SIG-M5 treated with dmso at 0.1 percent for 504 hours (cell line): ENCODE measurements around the gene HIRA.
A peak's percentile ranks its signal among the peaks of the same experiment; 100 is the strongest.
"Not testable (repeated sequence)": the region's sequence is repeated elsewhere in the genome, so short reads cannot be mapped to it uniquely, and the experiment has no call there.

Experiments
- DNase-seq: peaks from one replicate; lab custom pipeline; 2025; ENCODE audit not compliant: unreplicated experiment; lab: John Stamatoyannopoulos, UW

The HIRA gene

DNA sequence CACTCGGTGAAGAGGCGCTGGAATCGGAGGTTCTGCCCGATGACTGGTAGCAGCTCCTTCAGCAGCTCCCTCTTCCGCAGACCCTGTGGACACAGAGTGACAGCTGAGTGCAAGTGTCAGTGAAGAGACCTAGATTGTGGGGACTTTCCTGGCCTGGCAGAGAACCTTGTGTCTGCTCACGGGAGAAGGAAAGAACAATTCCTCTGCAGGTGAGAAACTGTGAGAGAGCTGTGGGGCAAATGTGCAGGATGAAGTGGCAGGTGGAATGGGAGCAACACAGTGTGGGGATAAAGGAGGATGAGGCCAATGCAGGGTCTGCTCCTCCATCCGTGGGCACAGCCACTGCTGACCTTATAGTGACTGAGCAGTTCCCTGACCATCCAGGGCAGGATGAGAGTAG is 100.1 kb downstream of the HIRA start:
- no peak for DNase-seq

GRCh38 chr22:19330865-19331418 is 100.6 kb downstream of the HIRA start:
- DNase-seq = no peak

- not testable (repeated sequence) for DNase-seq
These were observed 101.3 kb downstream of the HIRA start for GRCh38 chr22:19330205-19330604.

GRCh38 chr22:19329454-19329853 is 102.1 kb downstream of the HIRA start:
- DNase-seq = no peak

- DNase-seq = no peak
These were observed 106.1 kb downstream of the HIRA start for GRCh38 chr22:19325296-19325948.

GRCh38 chr22:19323420-19323819 is 108.1 kb downstream of the HIRA start:
- DNase-seq = not testable (repeated sequence)

GRCh38 chr22:19321757-19322156 is 109.8 kb downstream of the HIRA start:
- DNase-seq = peak; percentile 50

- DNase-seq = not testable (repeated sequence)
These were observed 111.4 kb downstream of the HIRA start for GRCh38 chr22:19320136-19320535.

DNA sequence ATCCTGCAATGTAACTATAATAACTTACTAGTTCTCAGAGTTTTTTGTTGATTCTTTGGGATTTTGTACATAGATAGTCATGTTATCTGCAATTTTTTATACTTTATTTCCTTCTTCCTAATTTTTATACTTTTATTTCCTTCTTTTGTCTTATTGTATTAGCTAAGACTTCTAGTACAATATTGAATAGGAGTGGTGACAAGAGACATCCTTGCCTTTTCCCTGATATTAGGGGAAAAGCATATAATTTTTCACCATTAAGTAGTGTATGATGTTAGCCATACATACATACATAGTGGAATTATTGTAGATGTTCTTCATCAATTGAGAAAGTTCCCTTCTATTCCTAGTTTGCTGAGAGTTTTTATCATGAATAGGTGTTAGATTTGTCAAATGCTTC is 112.3 kb downstream of the HIRA start:
- DNase-seq = no peak

DNA sequence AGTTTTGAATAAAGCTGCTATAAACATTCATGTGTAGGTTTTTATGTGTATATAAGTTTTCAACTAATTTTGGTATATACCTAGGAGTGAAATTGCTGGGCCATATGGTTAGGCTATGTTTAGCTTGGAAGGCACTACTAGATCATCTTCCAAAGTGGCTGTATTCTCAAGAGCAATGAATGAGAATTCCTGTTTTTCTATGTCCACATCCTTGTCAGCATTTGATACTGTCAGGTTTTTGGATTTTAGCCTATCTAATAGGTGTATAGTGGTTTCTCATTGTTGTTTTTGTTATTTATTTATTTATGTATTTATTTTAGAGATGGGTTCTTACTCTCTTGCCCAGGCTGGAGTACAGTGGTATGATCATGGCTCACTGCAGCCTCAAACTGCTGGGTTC is 113.7 kb downstream of the HIRA start:
- DNase-seq = no peak

DNA sequence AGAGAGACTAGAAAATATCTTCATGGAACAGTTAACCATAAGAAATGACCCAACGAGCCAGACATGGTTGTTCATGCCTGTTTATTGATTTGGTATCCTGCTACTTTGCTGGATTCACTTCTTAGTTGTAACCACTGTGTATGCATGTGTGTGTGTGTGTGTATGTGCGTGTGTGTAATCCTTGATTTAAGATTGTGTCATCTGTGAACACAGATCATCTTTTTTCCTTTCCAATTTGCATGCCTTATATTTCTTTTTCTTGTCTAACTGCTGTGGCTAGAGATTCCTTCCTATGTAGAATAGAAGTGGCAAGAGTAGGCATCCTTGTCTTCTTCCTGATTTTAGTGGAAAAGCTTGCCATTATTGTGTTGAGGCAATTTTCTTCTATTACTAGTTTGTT is 123.7 kb downstream of the HIRA start:
- DNase-seq = no peak

DNA sequence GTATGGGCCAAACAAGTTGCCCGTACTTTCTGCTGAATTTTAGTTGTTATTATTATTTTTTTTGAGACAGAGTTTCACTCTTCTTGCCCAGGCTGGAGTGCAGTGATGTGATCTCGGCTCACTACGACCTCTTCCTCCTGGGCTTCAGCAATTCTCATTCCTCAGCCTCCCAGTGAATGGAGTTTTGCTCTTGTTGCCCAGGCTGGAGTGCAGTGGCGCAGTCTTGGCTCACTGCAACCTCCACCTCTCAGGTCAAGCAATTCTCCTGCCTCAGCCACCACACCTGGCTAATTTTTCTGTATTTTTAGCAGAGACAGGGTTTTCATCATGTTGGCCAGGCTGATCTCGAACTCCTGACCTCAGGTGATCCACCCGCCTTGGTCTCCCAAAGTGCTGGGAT is 125.0 kb downstream of the HIRA start:
- not testable (repeated sequence) for DNase-seq

GRCh38 chr22:19304547-19304946 is 127.0 kb downstream of the HIRA start:
- no peak for DNase-seq

DNA sequence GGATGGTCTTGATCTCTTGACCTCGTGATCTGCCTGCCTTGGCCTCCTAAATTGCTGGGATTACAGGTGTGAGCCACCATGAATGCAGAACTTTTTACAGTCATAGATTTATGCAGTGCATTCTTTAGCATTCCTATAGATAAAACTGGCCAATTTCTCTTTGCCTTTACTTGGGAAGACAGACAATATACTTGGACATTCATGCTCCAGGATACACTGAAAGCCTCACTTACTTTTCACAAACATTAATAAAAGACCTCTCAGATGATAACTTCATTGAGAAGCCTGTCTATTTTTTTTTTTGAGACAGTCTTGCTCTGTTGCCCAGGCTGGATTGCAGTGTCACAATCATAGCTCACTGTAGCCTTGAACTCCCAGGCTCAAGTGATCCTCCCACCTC is 127.7 kb downstream of the HIRA start:
- DNase-seq = no peak

DNA sequence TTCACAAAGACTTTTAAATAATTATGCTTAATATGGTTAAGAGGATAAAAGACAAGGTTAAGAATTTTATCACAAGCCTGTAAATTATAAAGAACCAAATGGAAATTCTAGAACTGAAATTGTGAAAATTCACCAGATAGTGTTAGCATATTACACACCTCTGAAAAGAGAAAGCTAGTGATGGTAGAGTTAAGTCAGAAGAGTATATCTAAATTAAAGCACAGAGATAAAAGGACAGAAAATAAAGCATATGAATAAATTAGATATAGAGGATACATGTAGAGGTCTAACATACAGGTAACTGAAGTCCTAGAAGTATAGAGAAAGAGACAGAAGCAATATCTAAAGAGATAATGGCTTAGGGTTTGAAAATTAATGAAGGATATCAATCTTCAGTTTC is 135.8 kb downstream of the HIRA start:
- DNase-seq = no peak

DNA sequence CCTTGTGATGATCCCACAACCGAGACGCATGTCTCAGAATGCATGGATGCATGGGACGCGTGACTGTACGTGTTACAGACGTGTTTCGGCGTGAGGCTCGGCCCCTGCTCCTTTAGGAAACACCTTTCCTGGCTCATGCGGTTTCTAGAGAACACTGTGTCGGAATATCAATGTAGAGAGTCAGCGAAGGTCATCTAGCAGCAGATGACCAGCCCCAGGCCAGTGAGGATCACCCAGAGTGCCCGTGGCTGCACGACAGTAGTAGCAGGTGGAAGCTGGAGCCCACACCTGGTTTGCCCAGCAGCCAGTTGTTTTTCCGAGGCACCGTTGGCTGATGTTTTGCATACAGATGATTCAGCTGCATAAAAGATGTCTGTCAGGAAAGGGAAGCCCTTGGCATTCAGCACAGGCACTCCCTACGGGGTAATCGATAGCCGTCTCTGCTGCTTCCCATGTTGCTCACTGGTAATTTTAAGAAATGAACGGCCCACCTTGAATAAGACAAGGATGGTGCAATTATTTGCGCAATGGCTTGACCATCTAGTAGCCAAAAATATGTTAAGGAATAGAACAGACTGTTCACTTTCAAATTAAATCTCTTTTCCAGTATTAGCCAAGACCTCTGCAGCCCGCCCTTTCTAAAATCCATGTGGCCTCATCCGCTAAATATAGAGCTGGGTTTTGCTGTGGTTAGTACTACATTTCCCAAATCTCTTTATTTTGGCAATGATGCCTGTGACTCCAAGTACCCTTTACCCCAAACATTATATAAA is 138.9 kb downstream of the HIRA start:
- peak; percentile 22 for DNase-seq

GRCh38 chr22:19291580-19292457 is 139.7 kb downstream of the HIRA start, which contains the start of gene CLTCL1:
Gene CLTCL1, minus strand, starts transcription at chr22:19291719. Its CDS starts 78 bp downstream, at chr22:19291641.
- peak; percentile 54 for DNase-seq

DNA sequence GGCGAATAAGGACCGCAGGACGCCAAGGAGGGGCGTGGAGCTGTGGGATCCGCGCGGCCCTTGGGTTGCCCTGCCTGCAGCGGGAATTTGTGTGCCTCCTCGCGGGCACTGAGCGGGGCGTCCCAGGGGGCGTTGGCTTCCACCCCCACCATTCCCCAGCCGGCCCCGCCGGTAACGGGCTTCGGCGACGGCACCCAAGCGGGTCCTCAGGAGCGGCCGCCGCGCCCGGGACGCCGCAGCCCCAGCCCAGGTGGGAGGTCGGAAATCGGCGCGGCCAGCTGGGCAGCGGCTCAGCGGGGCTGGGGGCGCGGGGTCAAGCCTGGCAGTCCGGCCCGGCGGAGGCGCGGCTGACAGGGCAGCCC is 140.3 kb downstream of the HIRA start:
- DNase-seq = no peak

- DNase-seq = no peak
These were observed 140.9 kb downstream of the HIRA start for GRCh38 chr22:19290400-19291217.

DNA sequence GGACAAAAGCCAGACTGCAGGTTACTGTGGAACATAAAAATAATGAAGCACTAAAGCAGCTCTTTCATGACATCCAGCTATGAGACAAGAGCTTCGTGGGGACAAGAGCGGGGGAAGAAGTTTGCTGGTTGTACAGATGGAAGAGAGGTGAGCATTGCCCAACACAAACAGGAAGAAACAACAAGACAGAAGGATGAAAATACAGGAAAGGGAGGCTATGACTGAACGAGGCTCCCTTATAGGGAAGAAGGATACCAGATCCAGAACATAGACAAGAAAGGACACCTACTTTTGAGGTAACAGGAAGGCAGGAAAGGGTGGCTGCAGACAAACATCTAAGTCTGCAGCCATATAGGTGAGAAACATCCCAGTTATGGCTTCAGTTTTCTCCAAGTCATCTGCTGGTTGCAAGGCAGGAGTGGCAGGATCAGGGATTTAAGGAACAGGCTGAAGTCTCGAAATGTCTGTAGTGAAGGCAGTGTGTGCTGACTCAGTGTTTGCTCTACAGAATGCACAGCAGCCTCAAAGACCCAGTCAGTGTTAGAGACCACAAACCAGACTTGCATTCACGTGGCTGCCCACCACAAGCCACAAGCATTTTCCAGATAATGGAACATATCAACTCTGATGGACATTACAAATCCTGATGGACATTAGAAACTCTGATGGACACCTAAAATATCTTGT is 141.9 kb downstream of the HIRA start:
- peak; percentile 22 for DNase-seq
